NCI-H1105 (cell line): ENCODE results near the gene TOX2.

Experiments used
- DNase-seq: peaks from one replicate; lab custom pipeline; 2025; lab: John Stamatoyannopoulos, UW

Gene TOX2

DNA sequence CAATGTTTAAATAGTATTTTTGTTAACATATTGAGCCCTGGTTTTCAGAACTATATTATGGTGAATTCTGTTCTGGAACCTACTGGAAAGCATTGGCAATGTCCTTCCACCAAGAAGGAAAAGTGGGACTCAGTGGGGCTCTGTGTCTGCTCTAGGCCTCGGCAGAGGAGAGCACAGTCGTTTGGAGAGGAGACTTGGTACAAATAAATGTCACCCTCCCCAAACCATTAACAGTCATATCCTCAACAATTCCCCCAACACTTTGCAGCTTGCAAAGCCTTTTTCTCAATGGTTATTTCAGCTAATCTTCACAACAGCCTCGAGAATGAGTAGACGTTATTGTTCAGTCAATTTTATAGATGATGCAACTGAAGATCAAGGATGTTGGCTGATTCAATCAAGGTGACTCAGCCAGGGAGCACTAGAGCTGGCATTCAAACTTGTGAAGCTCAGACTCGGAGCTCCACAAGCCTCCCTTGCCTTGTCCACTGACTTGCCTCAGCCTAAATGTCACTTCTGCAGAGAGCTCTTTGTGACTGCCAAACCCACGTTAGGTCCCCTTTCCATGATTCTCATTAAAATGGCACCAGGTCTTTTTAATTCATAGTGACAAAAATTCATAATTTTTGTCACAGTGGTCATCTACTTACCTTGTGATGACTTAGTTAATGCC lies 60.6 kb downstream of the TOX2 start:
- no peak for DNase-seq

DNA sequence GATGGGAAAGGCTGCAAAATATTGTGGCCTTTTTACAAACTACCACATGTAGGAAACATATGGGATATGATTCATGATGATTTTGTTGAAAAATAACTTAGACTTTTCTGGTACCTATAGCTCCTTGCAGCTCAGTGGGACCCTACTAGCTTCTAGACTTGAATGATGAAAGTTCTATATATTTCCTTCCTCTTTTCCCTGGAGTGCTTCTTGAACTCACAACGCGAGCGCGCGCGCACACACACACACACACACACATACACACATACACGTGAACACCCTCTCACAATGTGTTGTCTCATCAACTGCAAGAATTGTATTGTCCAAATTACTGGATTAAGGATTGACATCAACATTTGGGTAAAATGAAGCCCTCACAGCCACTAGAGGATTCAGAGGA lies 61.9 kb downstream of the TOX2 start:
- no peak for DNase-seq

DNA sequence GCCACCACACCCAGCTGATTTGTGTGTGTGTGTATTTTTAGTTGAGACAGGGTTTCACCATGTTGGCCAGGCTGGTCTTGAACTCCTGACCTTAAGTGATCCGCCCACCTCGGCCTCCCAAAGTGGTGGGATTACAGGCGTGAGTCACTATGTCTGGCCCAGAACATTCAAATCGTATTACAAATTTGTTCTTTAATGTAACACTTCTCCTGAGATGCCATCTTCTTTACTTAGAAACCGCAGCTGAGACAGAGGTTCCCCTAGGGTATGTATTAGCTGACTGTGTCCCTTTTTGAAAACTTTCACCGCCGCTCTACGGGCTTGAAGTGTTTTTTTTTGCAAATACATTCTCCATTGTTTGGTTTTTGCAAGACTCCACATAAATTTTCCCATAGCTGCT lies 62.6 kb downstream of the TOX2 start:
- DNase-seq: no peak

DNA sequence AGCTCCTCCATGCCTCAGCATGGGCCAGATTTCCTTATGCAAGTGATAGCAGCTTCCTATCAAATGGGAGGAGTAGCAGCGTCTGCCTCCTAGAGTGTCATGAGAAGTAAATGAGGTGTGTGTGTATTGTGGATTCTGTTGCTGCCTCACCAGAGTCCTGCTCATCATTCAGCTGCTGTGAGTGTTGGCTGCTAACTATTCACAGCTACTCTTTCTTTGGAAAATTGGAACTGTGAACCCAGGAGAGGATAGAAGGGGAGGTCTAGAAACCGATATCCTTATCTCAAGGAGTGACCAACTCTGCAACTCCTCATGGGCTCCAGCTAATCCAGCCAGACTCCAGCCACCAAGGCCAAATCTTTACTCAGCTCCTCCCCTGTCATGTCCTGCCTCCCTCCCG lies 63.3 kb downstream of the TOX2 start:
- no peak for DNase-seq

DNA sequence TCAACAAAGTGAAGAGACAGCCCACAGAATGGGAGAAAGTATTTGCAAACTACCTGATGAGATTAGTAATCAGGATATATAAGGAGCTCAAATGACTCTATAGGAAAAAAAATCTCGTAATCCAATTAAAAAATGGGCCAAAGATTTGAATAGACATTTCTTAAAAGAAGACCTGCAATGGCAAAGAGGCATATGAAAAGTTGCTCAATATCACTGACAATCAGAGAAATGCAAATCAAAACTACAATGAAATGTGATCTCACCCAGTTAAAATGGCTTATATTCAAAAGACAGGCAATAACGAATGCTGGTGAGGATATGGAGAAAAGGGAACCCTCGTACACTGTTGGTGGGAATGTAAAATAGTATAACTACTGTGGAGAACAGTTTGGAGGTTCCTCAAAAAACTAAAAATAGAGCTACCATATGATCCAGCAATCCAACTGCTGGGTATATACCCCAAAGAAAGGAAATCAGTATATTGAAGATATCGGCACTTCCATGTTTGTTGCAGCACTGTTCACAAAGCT lies 65.0 kb downstream of the TOX2 start:
- DNase-seq: no peak

DNA sequence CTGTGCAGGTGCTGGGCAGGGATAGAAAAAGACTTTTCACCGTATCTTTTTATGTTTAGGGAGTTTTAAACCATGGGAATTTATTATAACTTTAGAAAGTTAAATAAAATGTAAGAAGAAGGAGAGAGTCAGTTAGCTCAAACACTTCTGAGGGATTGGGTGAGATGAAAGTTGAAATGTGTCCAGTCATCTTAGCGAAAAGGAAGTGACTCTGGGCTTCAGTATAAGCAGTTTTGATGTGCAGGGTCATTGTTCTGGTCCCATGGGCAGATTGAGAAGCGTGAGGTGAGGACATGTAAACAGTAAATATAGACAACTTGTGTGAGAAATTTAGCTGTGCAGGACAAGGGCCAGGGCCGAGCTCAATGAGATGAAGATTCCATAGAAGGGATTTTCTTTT lies 66.9 kb downstream of the TOX2 start:
- DNase-seq: no peak

DNA sequence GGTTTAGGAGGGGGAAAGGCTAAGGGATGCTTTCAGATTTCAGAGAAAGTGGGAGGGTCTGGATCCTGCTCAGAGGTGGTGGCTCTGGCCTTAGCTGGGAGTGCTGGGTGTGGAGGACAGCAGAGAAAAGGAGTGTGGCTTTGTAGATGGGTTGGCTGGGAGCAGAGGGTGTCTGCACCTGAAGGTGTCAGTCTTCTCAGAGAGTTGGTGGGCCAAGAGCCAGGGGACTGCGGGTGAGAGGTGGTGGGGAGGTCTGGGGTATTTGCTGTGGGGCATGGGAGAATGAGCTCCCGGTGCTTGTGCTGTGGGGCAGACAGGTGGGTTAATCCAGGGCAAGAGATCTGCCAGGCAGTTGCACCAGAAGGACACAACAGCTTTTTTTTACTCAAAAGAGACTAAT lies 67.4 kb downstream of the TOX2 start:
- no peak for DNase-seq

DNA sequence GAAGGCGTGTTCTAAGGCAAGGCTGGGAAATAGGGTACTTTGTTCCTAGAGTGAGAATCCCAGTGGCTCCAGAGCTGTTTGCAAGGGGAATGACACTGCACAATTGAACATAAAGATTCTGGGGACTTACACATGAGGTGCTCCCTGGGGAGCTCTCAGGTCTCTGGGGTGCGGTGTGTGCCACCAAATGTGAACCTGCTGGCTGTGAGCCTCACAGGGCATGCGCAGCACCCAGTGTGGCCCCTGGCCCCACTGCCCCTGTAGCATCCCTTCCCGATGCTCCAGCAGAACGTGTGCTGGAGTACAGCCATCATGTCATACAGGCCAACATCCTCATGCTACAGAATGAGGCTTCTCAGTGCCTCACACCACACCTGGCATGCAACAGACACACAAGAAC lies 68.2 kb downstream of the TOX2 start:
- no peak for DNase-seq

DNA sequence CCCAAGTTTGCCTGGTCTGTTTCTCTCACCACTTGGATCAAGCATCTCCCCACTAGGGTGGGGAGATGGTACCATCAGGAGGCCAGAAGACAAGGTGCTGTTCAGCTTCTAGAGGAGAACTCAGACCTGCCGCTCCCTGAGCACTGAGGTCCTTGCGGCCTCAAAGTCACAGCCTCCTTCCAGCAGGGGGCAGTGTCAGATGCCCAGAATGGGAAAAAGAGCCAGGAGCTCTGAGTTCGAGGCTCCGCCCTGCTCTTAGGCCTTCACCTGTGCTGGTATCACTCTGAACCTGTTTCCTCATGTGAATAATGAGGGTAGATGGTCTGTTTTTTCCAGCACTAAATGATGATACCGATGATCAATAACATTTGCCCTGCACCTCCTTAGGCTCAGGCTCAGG lies 68.7 kb downstream of the TOX2 start:
- DNase-seq: no peak

DNA sequence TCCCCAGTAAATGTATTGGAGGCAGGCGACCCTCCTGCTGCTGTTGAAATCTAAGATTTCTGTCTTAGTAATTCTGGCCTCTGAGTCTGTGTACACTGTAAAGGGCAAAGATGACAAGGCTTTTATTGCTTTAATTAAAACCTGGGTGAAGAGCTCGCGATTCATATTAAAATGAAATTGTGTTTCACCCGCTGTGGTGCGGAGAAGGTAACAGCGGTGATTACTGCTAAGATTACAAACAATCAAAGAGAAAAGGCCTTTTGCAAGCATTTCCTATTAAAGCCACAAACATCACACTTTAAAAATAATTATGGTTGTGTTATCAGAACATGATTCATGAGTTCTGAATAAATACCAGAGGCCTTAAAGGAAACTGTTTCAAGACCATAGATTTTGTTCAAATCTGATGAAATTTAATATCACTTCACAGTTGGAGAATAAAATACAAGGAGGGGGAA lies 69.3 kb downstream of the TOX2 start:
- no peak for DNase-seq

DNA sequence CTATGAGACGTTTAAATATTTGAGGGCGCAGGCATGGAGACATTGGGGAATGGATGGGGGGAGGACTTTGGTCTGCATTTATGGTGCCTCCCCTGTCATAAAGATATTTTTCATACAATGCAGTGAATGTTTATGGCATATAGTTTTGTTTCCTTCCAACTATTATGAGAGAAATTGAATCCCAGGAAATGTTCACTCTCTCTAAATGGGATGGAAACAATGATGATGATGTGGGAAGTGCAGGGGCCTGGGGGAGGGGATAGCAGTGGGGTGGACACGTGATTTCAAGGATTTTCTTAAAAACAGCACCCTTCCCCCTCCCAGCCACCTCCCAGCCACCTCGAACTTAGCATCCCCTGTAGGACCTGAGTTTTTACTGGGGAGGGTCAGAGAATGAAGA lies 69.9 kb downstream of the TOX2 start:
- DNase-seq: no peak

DNA sequence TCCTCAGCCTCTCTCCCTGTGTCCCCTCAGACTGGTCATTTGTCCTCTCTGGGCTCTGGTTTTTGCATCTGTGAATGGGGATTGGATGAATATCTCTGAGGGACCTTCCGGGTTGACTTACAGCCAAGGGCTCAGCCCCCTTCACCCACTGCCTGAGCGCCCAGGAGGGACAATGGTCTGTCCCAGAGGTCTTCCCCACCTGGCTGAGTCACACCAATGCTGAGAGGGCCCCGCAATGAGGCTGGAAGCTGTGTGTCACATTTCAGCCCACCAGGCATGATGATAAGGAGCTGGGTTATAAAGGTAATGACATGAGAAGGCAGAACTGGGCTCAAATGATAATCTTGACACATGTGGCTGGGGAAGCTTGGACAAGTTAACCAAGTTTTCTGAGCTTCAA lies 70.5 kb downstream of the TOX2 start:
- no peak for DNase-seq

DNA sequence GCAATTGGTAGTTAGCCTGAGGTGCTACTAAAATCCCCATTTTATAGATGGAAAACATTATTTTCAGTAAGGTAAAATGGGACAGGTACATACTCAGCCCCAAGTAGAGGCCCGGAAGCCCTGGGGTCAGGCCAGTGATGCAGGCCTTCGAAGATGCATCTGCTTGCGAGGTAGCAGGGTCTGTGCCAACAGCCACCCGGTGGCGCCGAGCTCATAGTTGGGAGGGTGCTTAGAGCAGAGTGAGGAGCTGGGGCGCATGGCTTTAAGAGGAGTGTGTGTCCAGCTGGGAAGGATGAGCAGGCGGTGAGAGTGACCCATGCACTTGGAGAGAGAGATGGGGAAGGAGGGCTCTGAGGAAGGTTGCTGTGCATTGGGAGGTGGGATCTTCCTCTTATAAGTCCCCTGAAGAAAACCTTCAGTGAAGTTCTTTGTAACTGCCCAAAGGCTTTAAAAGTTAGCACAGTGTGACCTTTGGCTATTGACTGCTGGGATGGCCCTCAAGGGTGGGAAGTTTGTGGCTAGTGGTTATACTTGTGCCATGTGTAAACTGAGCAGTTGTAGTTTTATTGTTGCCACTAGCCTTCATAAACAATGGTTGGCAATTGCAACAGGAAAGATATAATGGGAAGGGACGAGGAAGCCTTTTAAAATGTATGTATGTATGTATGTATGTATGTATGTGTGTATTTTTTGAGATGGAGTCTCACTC lies 71.1 kb downstream of the TOX2 start:
- DNase-seq: no peak

DNA sequence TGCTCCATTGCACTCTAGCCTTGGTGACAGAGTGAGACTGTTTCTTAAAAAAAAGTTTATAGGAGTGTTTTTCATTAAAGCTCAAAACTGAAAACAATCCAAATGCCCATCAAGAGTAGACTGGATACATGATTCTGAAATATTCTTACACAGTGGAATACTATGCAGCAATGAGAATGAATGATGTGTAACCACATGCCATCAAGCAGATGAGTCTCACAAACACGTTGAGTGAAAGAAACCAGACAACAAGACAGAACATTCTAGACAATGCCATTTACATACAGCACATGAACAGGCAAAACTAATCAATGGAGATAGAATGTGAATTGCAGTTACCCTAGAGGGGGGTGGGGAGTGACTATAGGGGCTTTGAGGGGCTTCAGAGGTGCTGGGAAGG lies 72.4 kb downstream of the TOX2 start:
- no peak for DNase-seq

DNA sequence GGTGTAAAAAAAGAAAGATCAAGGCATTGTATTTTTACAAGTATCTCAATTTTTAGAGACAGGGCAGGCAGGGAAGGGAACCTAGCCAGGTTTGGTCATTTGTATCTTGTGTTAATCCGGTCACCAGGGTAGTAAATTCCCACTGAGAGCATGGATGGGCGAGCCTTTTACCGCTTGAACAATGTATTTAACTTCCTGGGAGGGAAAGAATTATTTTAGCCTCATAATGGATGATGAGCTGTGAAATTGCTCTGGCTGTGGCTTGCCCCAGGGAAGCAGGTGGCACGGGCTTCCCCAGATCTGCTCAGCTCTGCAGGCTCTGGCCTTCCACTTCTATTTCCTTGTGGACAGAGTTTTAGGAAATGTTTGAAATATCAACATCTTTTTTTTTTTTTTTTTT lies 72.9 kb downstream of the TOX2 start:
- DNase-seq: no peak

DNA sequence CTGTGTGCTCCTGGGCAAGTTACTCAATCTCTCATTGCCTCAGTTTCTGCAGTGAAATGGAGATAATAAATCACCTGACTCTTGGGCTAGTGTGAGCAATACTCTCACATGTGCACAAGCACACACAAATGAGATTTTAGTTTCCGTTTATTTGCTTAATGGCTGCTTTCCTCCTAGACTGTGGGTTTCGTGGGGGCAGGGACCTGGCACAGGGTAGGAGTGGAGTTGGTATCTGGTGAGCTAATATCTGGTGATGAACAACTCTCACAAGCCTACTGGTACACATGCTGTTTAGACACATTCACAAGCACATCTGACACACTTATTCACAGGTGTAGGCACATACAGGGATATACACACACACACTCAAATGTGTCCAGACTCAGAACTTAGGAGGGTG lies 73.8 kb downstream of the TOX2 start:
- DNase-seq: no peak

DNA sequence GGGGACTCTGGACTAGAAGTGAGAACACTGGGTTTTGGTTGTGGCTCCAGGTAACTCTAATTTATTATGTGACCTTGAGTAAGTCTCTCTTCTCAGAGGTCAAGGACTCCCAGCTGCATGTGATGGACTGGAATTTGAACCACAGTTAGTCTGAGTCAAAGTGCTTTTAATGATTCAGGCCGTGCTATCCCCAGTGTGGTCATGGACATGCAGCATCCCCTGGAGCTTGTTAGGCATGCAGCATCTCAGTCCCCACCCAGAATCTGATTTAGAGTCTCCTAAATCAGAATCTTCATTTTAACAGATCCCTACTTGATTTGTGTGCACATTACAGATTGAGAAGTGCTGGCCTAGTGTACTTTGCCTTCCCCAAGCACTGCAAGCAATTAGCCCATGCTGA lies 74.2 kb downstream of the TOX2 start:
- no peak for DNase-seq

DNA sequence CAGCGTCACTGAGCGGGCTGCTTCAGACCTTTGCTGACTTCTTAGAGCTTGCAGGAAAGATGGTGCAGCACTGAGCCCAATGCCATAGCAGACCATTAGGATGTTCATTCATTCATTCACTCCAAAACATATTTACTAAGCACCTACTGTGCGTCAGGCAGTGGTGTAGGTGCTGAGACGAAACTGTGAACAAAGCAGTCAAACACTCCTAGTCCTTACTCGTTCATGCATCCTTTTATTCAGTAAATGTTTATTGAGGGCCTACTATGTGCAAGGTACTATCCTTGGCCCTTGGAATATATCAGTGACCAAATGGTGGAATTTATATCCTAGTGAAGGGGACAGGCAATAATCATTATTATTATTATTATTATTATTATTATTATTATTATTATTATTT lies 76.6 kb downstream of the TOX2 start:
- no peak for DNase-seq

DNA sequence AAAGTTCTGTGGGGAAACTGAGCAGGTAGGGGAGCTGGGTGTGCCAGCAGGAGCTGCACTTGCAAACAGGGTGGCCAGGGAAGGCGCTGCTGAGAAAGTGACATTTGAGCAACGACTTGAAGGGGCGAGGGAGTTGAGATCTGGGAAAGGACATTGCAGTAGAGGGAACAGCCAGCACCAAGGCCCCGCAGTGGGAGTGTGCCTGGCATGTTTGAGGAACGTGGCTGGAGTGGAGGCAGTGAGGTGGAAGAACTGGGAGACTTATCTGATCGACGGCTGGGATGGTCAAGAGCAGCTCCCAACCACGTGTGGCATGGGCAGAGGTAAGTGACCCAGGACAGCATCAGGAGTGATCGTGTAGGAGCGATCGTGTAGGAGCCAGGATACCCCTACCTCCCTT lies 77.3 kb downstream of the TOX2 start:
- no peak for DNase-seq

DNA sequence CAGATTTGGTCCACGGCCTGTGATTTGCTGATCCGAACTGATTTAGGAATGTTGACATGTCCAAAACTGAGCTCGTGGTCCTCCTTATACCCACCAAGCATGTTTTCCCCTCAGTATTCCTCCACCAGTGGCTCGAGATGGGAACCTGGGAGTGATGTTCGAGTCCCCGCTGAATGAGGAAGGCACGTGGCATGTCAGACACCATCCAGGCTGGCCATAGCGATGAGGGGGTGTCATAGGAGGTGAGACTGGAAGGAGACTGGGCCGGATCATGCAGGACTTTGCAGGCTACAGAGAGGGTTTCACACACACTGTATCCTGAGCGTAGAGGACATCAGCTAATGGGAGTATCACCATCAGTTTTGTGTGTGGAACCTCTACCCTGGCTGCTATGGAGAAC lies 78.2 kb downstream of the TOX2 start:
- DNase-seq: no peak

DNA sequence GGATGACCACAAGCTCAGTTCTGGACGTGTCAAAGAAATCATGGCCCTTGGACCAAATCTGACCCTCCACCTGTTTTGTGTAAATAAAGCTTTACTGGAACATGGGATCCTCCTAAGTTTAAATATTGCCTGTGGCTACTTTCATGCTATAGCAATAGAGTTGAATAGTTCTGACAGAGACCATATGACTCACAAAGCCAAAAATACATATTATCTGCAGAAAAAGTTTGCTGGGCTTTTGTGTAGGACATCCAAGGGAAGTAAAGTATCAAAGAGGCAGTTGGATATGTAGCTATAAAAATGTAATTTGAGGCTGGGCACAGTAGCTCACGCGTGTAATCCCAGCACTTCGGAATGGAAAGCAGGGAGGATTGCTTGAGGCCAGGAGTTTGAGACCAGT lies 78.9 kb downstream of the TOX2 start:
- no peak for DNase-seq

DNA sequence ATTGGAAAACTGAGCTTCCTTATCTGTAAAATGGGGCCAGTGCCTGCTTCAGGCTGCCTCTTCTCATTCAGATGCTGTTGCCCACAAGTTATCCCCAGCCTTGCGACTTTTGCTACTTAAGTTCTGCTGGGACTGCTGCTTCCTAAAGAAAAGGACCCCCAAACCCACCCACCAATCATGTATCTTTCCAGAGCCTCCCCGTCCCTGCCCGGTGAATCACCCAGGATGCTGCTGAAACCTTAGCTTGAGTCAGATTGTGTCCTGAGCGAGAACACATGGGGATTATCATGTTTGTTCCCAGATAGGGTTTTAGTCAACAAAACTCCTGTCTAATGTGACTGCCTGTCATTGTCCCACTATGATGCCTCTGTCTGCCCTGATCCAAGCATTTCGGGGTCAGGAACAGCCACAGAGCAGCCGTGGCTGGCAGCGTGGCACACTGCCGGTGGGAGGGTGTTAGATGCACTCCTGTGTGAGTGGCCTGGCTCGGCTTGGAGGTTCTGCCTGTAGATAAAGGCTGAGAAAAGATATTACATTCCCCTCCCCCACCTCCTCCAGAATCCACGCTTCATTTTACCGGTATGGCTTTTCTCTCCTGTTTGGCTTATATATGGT lies 79.9 kb downstream of the TOX2 start:
- DNase-seq: no peak

DNA sequence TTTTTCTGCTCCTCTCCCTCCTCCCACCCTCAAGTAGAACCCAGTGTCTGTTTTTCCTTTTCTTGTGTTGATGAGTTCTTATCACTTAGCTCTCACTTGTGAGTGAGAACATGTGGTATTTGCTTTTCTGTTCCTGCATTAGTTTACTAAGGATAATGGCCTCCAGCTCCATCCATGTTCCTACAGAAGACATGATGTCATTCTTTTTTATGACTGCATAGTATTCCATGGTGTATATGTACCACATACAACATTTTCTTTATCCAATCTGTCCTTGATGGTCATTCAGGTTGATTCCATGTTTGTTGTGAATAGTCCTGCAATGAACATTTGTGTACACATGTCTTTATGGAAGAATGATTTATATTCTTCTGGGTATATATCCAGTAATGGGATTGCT lies 81.0 kb downstream of the TOX2 start:
- no peak for DNase-seq
